Nephron progenitor cell (in vitro differentiated cells): ENCODE results near the gene PIGN.
"Not testable (repeated sequence)": the region's sequence is repeated elsewhere in the genome, so short reads cannot be mapped to it uniquely, and the experiment has no call there.

Experiments
- DNase-seq: peaks from one replicate; pipeline ENCODE4 v3.0.0; 2021
- H3K27ac Mint-ChIP-seq: 2 replicates; pipeline ENCODE4 v1.8.0; 2021; ENCODE audit warnings: mild to moderate bottlenecking, moderate library complexity, mixed read lengths
- H3K27me3 Mint-ChIP-seq: 2 replicates; pipeline ENCODE4 v1.8.0; 2021; ENCODE audit warnings: mild to moderate bottlenecking, low read depth, mixed read lengths; ENCODE audit not compliant: poor library complexity
- H3K36me3 Mint-ChIP-seq: 2 replicates; pipeline ENCODE4 v1.8.0; 2021; ENCODE audit warnings: low read depth, mixed read lengths
- H3K4me1 Mint-ChIP-seq: 2 replicates; pipeline ENCODE4 v1.8.0; 2021; ENCODE audit warnings: mixed read lengths
- H3K4me3 Mint-ChIP-seq: 2 replicates; pipeline ENCODE4 v1.8.0; 2021; ENCODE audit warnings: mild to moderate bottlenecking, moderate library complexity, mixed read lengths
- H3K9me3 Mint-ChIP-seq: 2 replicates; pipeline ENCODE4 v1.8.0; 2021; ENCODE audit warnings: mild to moderate bottlenecking, moderate library complexity, mixed read lengths
- TF ChIP-seq, protein P1 (sequence below): fragments of 200-600 bp; sonication (generic); IDR thresholded peaks from 2 replicates; pipeline ENCODE4 v1.5.0; 2021; ENCODE audit warnings: antibody characterized with exemption

The PIGN gene

DNA sequence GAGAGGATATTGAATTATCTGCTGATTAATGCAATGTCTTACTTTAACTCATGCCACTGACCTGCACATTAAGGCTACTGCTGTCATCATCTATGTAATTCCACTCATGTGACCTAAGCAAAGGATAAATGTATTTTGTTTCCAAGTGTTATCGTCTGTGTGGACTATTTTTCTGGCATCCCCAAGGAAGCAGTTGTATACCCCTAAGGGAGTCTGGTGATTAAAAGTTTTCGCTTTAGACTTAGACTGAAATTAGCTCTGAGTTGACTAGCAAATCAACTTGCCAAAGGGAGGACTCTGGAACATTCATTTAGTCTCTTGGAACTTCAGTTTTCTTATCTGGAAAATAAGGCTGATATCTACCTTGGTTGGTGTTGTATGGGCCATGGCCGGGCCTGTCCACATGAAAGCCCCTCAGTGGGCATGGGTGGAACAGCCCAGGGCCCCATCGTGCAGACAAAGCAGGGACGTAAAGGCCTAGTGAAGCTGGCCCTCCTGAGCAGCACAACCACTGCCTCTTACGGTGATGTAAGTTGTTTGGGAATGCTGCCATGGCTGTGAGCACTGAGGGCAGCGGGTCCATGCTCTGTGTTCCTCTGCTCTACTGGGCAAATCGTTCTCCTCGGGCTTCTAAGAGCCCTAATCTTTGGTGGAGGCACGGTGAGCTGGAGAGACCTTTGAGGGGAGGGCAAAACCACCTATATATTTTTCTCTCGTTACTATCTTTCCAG lies 149.7 kb downstream of the PIGN start:
- Mint-ChIP-seq H3K27me3 (no peaks in the 10 kb centered on the region), H3K9me3 (no peaks in the 10 kb centered on the region), H3K4me1 (no peaks in the 10 kb centered on the region), H3K27ac (no peak overlapping the region), H3K36me3 (peaks cover 6% of the 10 kb centered on the region), H3K4me3 (no peak overlapping the region)
- TF ChIP-seq, protein P1, sequence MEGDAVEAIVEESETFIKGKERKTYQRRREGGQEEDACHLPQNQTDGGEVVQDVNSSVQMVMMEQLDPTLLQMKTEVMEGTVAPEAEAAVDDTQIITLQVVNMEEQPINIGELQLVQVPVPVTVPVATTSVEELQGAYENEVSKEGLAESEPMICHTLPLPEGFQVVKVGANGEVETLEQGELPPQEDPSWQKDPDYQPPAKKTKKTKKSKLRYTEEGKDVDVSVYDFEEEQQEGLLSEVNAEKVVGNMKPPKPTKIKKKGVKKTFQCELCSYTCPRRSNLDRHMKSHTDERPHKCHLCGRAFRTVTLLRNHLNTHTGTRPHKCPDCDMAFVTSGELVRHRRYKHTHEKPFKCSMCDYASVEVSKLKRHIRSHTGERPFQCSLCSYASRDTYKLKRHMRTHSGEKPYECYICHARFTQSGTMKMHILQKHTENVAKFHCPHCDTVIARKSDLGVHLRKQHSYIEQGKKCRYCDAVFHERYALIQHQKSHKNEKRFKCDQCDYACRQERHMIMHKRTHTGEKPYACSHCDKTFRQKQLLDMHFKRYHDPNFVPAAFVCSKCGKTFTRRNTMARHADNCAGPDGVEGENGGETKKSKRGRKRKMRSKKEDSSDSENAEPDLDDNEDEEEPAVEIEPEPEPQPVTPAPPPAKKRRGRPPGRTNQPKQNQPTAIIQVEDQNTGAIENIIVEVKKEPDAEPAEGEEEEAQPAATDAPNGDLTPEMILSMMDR = no peak
- DNase-seq = no peak

DNA sequence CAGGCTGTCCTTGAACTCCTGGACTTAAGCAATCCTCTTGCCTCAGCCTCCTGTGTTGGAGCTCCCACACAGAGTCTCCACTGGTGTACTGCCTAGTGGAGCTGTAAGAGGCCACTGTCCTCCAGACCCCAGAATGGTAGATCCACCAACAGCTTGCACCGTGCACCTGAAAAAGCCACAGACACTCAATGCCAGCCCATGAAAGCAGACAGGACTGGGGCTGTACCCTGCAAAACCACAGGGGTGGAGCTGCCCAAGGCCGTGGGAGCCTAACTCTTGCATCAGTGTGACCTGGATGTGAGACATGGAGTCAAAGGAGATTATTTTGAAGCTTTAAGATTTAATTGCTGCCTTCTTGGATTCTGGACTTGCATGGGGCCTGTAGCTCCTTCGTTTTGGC lies 152.6 kb downstream of the PIGN start:
- H3K4me1 Mint-ChIP-seq, H3K27me3 Mint-ChIP-seq, H3K36me3 Mint-ChIP-seq, H3K27ac Mint-ChIP-seq, H3K4me3 Mint-ChIP-seq, DNase-seq: not testable (repeated sequence)
- peaks cover 10% of the 10 kb centered on the region for H3K9me3 Mint-ChIP-seq

DNA sequence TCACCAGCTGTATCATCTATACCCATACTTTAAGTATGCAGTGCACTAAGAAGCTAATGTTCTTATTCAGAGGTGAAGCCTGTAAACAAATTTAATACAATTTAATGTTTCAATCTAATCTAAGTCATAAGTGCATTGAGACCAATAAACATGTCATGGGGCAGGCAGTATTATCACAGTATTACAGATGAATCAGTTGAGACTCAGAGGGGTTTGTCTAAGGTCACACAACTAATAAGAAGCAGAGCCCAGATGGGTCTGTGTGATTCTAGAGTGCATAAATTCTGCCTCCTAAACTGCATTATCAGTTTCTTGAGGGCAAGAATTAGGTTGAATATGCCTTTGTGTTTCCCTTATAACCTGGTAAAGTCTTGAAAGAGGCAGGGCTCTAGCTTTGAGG lies 153.1 kb downstream of the PIGN start:
- DNase-seq = no peak
- Mint-ChIP-seq H3K4me3 (no peak overlapping the region), H3K27me3 (no peaks in the 10 kb centered on the region), H3K9me3 (peaks cover 10% of the 10 kb centered on the region), H3K27ac (no peak overlapping the region), H3K36me3 (no peaks in the 10 kb centered on the region), H3K4me1 (no peaks in the 10 kb centered on the region)
- TF ChIP-seq, protein P1 = no peak

DNA sequence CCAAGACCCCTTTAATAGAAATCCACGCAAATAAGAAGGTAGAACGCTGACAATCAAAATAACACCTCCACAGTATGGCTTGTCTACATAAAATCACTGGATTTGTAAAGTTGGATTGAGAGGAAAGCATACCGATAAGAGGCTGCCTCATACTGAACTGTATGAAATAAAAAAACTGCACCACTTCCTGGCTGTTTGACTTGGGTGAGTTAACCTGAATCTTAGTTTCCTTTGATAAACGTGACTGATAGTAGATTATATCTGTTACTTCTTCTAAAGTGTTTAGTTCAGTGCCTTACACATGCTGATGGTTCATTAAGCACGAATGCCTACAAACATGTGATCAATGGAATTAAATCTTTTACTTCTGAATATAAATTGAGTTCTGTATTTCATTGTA lies 153.6 kb downstream of the PIGN start:
- DNase-seq = no peak
- H3K27ac Mint-ChIP-seq = no peak overlapping the region
- peaks cover under 1% of the 10 kb centered on the region for H3K4me1 Mint-ChIP-seq
- TF ChIP-seq, protein P1 = no peak
- peaks cover 10% of the 10 kb centered on the region for H3K9me3 Mint-ChIP-seq
- no peaks in the 10 kb centered on the region for H3K27me3 Mint-ChIP-seq
- H3K36me3 Mint-ChIP-seq = no peaks in the 10 kb centered on the region
- H3K4me3 Mint-ChIP-seq = no peak overlapping the region

DNA sequence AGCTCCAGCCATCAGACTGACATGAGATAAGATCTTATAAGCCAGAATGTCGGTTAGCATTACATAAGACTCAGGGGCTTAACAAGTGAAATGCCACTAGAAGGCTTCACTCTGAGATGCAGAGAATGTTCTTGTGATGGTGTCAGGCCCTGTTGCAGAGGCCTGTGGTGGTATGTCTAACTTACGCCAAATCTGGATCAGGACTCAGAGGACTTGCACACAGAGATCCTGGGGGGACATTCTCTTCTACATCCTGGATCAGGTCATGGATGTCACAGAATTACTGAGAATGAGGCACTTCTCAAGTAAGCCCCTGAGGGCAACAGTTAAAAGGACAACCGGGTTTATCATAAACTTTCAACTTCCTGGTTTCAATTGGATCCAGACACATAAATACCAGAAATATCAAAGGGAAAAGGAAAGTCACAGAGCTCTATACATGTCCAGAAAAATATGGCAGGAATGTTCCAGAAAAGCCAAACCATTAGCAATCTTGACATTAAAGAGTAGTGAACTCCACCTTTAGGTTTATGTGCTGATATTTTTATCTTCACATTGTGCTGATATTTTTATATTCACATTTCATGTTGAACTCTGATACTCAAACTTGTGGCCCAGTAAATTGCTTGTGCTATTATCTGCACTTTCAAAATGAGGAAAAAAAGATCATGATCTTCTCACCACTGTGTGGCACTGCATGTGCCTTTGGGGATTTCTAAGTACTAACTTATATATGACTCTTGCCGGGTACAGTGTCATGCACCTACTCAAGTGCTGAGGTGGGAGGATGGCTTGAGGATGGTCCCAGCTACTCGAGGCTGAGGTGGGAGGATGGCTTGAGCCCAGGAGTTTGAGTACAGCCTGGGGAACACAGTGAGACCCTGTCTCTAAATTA lies 156.5 kb downstream of the PIGN start:
- Mint-ChIP-seq H3K9me3 (peaks cover 10% of the 10 kb centered on the region), H3K4me1 (peaks cover 5% of the 10 kb centered on the region), H3K4me3 (no peak overlapping the region), H3K27me3 (no peaks in the 10 kb centered on the region), H3K27ac (no peak overlapping the region), H3K36me3 (no peaks in the 10 kb centered on the region)
- DNase-seq = no peak
- TF ChIP-seq, protein P1 = no peak

DNA sequence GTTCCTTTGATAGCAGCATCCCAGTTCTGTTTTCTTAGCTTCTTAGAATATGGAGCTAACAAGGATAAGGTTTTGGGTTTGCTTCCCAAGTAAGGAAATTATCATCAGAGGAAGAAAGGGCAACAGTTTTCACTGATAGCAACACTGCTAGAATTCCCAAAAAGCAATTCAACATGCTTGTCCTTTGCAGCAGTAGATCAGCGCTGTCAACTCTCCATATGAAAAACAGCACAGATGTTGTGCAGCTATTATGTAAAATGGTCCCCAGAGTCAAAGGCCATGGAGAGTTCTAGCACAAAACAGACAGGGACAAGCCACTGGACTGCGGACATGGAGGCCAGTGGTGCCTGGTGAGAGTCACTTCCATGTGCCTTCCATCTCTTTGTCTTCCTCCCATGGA lies 158.1 kb downstream of the PIGN start:
- Mint-ChIP-seq H3K4me3 (no peak overlapping the region), H3K27ac (no peak overlapping the region), H3K9me3 (peaks cover 10% of the 10 kb centered on the region), H3K36me3 (no peaks in the 10 kb centered on the region), H3K4me1 (peaks cover 5% of the 10 kb centered on the region), H3K27me3 (peaks cover 3% of the 10 kb centered on the region)
- TF ChIP-seq, protein P1 = no peak
- no peak for DNase-seq
